Loucy (cell line): ENCODE measurements around the gene PCNT.

Source experiments
- H2AFZ ChIP-seq: fragments of 200-600 bp; sonication (generic); 2 replicates; pipeline ENCODE4 v1.6.0; 2016; ENCODE audit warnings: antibody characterized with exemption, mild to moderate bottlenecking, low read length, moderate library complexity
- H3F3A ChIP-seq: fragments of 200-600 bp; 2 replicates; pipeline ENCODE4 v1.6.0; 2016; ENCODE audit warnings: antibody characterized with exemption, low read depth, mild to moderate bottlenecking
- H3K27me3 ChIP-seq: fragments of 200-600 bp; sonication (generic); 2 replicates; pipeline ENCODE4 v1.6.1; 2014; ENCODE audit warnings: low read length, mild to moderate bottlenecking; ENCODE audit not compliant: insufficient read depth, poor library complexity, severe bottlenecking
- H3K36me3 ChIP-seq: fragments of 200-600 bp; sonication (generic); 2 replicates; pipeline ENCODE4 v1.6.1; 2016; ENCODE audit warnings: low read length; ENCODE audit not compliant: insufficient read depth
- H3K4me1 ChIP-seq: fragments of 200-600 bp; sonication (generic); 2 replicates; pipeline ENCODE4 v1.5.1; 2014; ENCODE audit warnings: low read length, mild to moderate bottlenecking; ENCODE audit not compliant: insufficient read depth, poor library complexity, severe bottlenecking
- H3K4me2 ChIP-seq: fragments of 200-600 bp; sonication (generic); 2 replicates; pipeline ENCODE4 v1.6.0; 2014; ENCODE audit warnings: antibody characterized with exemption, low read length, low read depth, mild to moderate bottlenecking; ENCODE audit not compliant: poor library complexity, severe bottlenecking
- H3K4me3 ChIP-seq: fragments of 200-600 bp; sonication (generic); 2 replicates; pipeline ENCODE4 v1.5.1; 2014; ENCODE audit warnings: low read length, mild to moderate bottlenecking, mixed read lengths; ENCODE audit not compliant: poor library complexity, severe bottlenecking
- H3K79me2 ChIP-seq: fragments of 200-600 bp; sonication (generic); 2 replicates; pipeline ENCODE4 v1.6.1; 2014; ENCODE audit warnings: low read length; ENCODE audit not compliant: insufficient read depth
- H3K9ac ChIP-seq: fragments of 200-600 bp; sonication (generic); 2 replicates; pipeline ENCODE4 v1.6.0; 2014; ENCODE audit warnings: mild to moderate bottlenecking, low read depth, low read length, moderate library complexity; ENCODE audit not compliant: poor library complexity, severe bottlenecking
- H3K9me2 ChIP-seq: fragments of 200-600 bp; sonication (generic); replicated peaks from 2 replicates; pipeline ENCODE4 v1.6.1; 2016; ENCODE audit warnings: low read depth, low read length, mixed read lengths
- H3K9me3 ChIP-seq: fragments of 200-600 bp; sonication (generic); 2 replicates; pipeline ENCODE4 v1.6.1; 2014; ENCODE audit warnings: mild to moderate bottlenecking, antibody characterized with exemption, low read length, low read depth; ENCODE audit not compliant: insufficient read depth
- H4K20me1 ChIP-seq: fragments of 200-600 bp; sonication (generic); 2 replicates; pipeline ENCODE4 v1.6.0; 2014; ENCODE audit warnings: antibody characterized with exemption, low read length, mild to moderate bottlenecking; ENCODE audit not compliant: insufficient read depth, poor library complexity, severe bottlenecking
- EZH2phosphoT487 ChIP-seq: fragments of 200-600 bp; IDR thresholded peaks from 2 replicates; pipeline ENCODE4 v1.6.1; 2018; ENCODE audit warnings: antibody characterized with exemption, mild to moderate bottlenecking, moderate library complexity, borderline replicate concordance
- TF ChIP-seq, protein P1 (sequence below): fragments of 200-600 bp; sonication (generic); conservative IDR thresholded peaks from 2 replicates; pipeline ENCODE4 v1.5.1; 2014; ENCODE audit warnings: mild to moderate bottlenecking, antibody characterized with exemption, low read length

Gene PCNT

DNA sequence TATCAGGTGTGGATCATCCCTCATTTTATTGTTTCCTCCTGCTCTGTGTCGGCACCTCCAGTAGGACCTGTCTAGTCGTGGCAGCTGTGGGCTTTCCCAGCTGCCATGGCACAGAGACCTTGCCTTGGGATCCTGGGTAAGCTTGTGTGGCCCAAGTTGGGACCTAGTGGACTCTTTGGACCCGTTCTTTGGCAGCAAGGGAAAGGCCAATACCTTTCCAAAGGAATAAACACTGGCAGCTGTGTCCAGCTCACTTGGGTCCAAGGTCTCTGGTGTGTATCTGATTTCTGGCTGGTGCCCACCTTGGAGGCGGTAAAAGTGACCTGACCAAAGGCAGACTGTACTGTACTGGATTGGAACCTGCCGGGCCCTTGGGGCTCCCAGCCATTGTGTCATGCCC is 156.5 kb downstream of the PCNT start:
- H3F3A ChIP-seq, result no peaks in the 10 kb centered on the region
- H3K4me2 ChIP-seq, result no peak overlapping the region
- H3K4me1 ChIP-seq, result peaks cover 4% of the 10 kb centered on the region
- peaks cover 3% of the 10 kb centered on the region; the same call in 1 of the 2 replicates for H3K36me3 ChIP-seq
- no peaks in the 10 kb centered on the region for H3K9me2 ChIP-seq
- no peaks in the 10 kb centered on the region for H3K27me3 ChIP-seq
- no peak for TF ChIP-seq EZH2phosphoT487
- TF ChIP-seq, protein P1, sequence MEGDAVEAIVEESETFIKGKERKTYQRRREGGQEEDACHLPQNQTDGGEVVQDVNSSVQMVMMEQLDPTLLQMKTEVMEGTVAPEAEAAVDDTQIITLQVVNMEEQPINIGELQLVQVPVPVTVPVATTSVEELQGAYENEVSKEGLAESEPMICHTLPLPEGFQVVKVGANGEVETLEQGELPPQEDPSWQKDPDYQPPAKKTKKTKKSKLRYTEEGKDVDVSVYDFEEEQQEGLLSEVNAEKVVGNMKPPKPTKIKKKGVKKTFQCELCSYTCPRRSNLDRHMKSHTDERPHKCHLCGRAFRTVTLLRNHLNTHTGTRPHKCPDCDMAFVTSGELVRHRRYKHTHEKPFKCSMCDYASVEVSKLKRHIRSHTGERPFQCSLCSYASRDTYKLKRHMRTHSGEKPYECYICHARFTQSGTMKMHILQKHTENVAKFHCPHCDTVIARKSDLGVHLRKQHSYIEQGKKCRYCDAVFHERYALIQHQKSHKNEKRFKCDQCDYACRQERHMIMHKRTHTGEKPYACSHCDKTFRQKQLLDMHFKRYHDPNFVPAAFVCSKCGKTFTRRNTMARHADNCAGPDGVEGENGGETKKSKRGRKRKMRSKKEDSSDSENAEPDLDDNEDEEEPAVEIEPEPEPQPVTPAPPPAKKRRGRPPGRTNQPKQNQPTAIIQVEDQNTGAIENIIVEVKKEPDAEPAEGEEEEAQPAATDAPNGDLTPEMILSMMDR, result no peak
- no peak overlapping the region for H3K9ac ChIP-seq
- H3K79me2 ChIP-seq, result no peaks in the 10 kb centered on the region
- H3K4me3 ChIP-seq, result no peak overlapping the region
- peaks cover 3% of the 10 kb centered on the region for H4K20me1 ChIP-seq
- H3K9me3 ChIP-seq, result no peaks in the 10 kb centered on the region
- no peak overlapping the region for H2AFZ ChIP-seq

DNA sequence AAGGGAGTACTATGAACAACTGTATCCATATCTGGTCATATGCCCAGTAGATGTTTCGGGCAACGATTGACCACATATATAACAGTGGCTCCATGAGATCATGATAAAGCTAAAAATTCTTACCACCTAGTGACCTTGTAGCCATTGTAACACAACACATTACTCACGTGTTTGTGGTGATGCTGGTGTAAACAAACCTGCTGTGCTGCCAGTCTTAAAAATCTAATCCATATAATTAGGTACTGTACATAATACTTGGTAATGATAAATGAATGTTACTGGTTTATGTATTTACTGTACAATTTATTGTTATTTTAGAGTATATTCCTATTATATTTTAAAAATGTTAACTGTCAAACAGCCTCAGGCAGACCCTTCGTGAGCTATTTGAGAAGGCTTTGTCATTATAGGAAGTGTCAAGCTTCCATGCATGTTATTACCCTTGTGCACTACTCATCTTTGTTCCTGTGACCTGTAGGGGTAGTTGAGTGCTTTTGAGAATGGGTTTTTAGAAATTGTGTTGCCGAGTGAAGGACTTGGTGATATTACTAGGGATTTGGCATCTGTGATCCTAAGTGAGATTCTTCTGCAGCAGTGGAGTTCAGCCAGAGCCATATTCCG is 158.4 kb downstream of the PCNT start:
- Histone ChIP-seq H3K9me2 (no peaks in the 10 kb centered on the region), H3K4me2 (no peak overlapping the region), H2AFZ (no peak overlapping the region), H3F3A (no peaks in the 10 kb centered on the region), H3K4me1 (peaks cover 9% of the 10 kb centered on the region), H3K4me3 (no peak overlapping the region), H3K9me3 (no peaks in the 10 kb centered on the region), H4K20me1 (peaks cover 3% of the 10 kb centered on the region), H3K79me2 (no peaks in the 10 kb centered on the region), H3K36me3 (peaks cover 12% of the 10 kb centered on the region; the same call in 1 of the 2 replicates), H3K27me3 (no peaks in the 10 kb centered on the region), H3K9ac (no peak overlapping the region)
- TF ChIP-seq, protein P1, result no peak
- TF ChIP-seq EZH2phosphoT487, result no peak

DNA sequence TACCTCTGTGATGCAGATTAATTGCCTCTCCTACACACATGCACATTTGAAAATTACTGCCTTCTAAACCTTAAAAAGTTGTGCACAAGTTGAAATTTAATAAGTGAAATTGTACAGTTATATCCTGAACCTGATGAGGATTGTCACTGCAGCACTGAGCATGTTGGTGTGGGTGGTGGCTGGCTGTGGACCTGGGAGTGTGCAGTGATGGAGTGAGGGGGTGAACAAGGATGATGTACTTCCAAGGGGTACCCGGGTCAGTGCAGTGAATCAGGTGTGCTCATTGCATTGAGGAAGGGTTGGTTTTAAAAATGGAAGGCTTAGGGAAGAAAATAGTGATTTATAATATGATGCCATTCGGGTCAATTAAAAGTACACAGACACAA is 158.9 kb downstream of the PCNT start:
- H4K20me1 ChIP-seq, result peaks cover 3% of the 10 kb centered on the region
- H3K9ac ChIP-seq, result no peak overlapping the region
- H3K79me2 ChIP-seq, result no peaks in the 10 kb centered on the region
- H3K4me1 ChIP-seq, result peaks cover 9% of the 10 kb centered on the region
- H3K9me3 ChIP-seq, result no peaks in the 10 kb centered on the region
- no peak overlapping the region for H3K4me2 ChIP-seq
- peaks cover 12% of the 10 kb centered on the region; the same call in 1 of the 2 replicates for H3K36me3 ChIP-seq
- H3K9me2 ChIP-seq, result no peaks in the 10 kb centered on the region
- no peak overlapping the region for H3K4me3 ChIP-seq
- TF ChIP-seq EZH2phosphoT487, result no peak
- TF ChIP-seq, protein P1, result no peak
- no peaks in the 10 kb centered on the region for H3K27me3 ChIP-seq
- no peaks in the 10 kb centered on the region for H3F3A ChIP-seq
- H2AFZ ChIP-seq, result no peak overlapping the region
